PC-3 (cell line): Measurements from ENCODE around the gene OSBPL6.

ENCODE experiments used
- EZH2 ChIP-seq: fragments of 300-600 bp; sonication (generic); IDR thresholded peaks from one replicate; pipeline ENCODE4 v1.6.1; 2017; ENCODE audit warnings: antibody characterized with exemption, mild to moderate bottlenecking, low read length; ENCODE audit not compliant: unreplicated experiment
- TF ChIP-seq, protein P1 (sequence below): fragments of 300-600 bp; sonication (generic); conservative IDR thresholded peaks from 2 replicates; pipeline ENCODE4 v1.5.1; 2017; ENCODE audit warnings: antibody characterized with exemption, low read depth, mild to moderate bottlenecking, low read length

- TF ChIP-seq, protein P1, sequence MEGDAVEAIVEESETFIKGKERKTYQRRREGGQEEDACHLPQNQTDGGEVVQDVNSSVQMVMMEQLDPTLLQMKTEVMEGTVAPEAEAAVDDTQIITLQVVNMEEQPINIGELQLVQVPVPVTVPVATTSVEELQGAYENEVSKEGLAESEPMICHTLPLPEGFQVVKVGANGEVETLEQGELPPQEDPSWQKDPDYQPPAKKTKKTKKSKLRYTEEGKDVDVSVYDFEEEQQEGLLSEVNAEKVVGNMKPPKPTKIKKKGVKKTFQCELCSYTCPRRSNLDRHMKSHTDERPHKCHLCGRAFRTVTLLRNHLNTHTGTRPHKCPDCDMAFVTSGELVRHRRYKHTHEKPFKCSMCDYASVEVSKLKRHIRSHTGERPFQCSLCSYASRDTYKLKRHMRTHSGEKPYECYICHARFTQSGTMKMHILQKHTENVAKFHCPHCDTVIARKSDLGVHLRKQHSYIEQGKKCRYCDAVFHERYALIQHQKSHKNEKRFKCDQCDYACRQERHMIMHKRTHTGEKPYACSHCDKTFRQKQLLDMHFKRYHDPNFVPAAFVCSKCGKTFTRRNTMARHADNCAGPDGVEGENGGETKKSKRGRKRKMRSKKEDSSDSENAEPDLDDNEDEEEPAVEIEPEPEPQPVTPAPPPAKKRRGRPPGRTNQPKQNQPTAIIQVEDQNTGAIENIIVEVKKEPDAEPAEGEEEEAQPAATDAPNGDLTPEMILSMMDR, result no peak
- no peak for TF ChIP-seq EZH2
These were observed 223.6 kb downstream of the OSBPL6 start for GRCh38 chr2:178417916-178418315.
